ENCODE data around the gene CCNQ.

GRCh38 chrX:153600921-153601320, 2.0 kb upstream of the CCNQ start:
- TF ChIP-seq TCF4 (CRISPR knock-in tag; IDR thresholded peaks at IDR 0.05; ENCODE audit: borderline replicate concordance) (no peak), CREB5 (CRISPR knock-in tag; IDR thresholded peaks at IDR 0.05; ENCODE audit: low read depth) (no peak), GLIS3 (CRISPR knock-in tag; IDR thresholded peaks at IDR 0.05) (no peak)
